ENCODE results near the gene SRBD1. TPM values are rescaled to one million over a fixed set of nuclear protein-coding genes. Genes with fewer than 3 reads are reported as not detected.
A peak's percentile ranks its signal among the peaks of the same experiment; 100 is the strongest.

The SRBD1 gene
- total and polyA plus RNA-seq, 2 experiments from 2014 or later = 27.4 to 46.3 TPM

DNA sequence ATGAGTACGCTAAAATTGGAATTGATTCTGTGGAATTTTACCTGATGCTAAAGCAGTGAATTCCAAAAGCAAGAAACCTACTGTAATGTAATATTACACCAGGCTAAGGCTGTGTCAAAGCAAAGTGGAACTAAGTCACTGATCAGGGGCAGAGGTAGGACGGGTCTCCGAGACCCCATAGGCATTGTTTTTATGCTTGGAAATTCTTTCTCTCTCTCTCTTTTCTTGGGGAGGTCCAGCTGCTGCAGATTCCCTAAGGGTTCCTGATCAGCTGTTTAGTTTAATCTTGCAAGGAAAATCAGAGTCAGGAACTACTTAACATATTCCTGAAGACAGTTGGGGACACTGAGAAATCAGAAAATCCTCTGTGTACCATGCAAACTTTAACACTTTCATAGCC, 220.2 kb downstream of the SRBD1 start:
- H3K36me3 Mint-ChIP-seq (ENCODE audit: low read depth) = peaks cover 13% of the 10 kb centered on the region
- Histone ChIP-seq H3K27ac (ENCODE audit: low read depth) (peak overlapping the region; percentile 85), H2AFZ (no peak overlapping the region), H3K4me2 (peak overlapping the region; percentile 37), H3K4me3 (no peak overlapping the region; the same call in 1 of the 2 replicates), H3K27me3 (ENCODE audit: insufficient read depth) (no peaks in the 10 kb centered on the region), H3K4me1 (ENCODE audit: insufficient read depth) (peaks cover 49% of the 10 kb centered on the region), H3K79me2 (replicated peaks; ENCODE audit: insufficient read depth) (no peaks in the 10 kb centered on the region; the same call in 1 of the 2 replicates), H4K20me1 (replicated peaks; ENCODE audit: insufficient read depth) (no peaks in the 10 kb centered on the region), H3K36me3 (ENCODE audit: insufficient read depth) (no peaks in the 10 kb centered on the region), H3F3A (replicated peaks; ENCODE audit: low read depth) (no peaks in the 10 kb centered on the region), H3K9me2 (ENCODE audit: insufficient read depth) (peaks cover 5% of the 10 kb centered on the region; the same call in 1 of the 2 replicates)
- TF ChIP-seq ZNF331 (CRISPR knock-in tag; IDR thresholded peaks at IDR 0.05; ENCODE audit: low read depth) = no peak
- no peak for TF ChIP-seq EZH2phosphoT487 (IDR thresholded peaks at IDR 0.05; ENCODE audit: unreplicated experiment)
- TF ChIP-seq STAT1 (IDR thresholded peaks at IDR 0.05; ENCODE audit: unreplicated experiment) = no peak
- TF ChIP-seq EZH2 (IDR thresholded peaks at IDR 0.05; ENCODE audit: low read depth, unreplicated experiment) = no peak
- TF ChIP-seq CREB1 (CRISPR knock-in tag; IDR thresholded peaks at IDR 0.05; ENCODE audit: low read depth) = no peak
- no peak for TF ChIP-seq NANOG (IDR thresholded peaks at IDR 0.05; ENCODE audit: borderline replicate concordance)
- TF ChIP-seq, protein P1, sequence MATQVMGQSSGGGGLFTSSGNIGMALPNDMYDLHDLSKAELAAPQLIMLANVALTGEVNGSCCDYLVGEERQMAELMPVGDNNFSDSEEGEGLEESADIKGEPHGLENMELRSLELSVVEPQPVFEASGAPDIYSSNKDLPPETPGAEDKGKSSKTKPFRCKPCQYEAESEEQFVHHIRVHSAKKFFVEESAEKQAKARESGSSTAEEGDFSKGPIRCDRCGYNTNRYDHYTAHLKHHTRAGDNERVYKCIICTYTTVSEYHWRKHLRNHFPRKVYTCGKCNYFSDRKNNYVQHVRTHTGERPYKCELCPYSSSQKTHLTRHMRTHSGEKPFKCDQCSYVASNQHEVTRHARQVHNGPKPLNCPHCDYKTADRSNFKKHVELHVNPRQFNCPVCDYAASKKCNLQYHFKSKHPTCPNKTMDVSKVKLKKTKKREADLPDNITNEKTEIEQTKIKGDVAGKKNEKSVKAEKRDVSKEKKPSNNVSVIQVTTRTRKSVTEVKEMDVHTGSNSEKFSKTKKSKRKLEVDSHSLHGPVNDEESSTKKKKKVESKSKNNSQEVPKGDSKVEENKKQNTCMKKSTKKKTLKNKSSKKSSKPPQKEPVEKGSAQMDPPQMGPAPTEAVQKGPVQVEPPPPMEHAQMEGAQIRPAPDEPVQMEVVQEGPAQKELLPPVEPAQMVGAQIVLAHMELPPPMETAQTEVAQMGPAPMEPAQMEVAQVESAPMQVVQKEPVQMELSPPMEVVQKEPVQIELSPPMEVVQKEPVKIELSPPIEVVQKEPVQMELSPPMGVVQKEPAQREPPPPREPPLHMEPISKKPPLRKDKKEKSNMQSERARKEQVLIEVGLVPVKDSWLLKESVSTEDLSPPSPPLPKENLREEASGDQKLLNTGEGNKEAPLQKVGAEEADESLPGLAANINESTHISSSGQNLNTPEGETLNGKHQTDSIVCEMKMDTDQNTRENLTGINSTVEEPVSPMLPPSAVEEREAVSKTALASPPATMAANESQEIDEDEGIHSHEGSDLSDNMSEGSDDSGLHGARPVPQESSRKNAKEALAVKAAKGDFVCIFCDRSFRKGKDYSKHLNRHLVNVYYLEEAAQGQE (IDR thresholded peaks at IDR 0.05; ENCODE audit: unreplicated experiment) = no peak
- no peak for TF ChIP-seq POLR2AphosphoS5 (IDR thresholded peaks at IDR 0.05; ENCODE audit: low read depth)
- TF ChIP-seq, protein P2, sequence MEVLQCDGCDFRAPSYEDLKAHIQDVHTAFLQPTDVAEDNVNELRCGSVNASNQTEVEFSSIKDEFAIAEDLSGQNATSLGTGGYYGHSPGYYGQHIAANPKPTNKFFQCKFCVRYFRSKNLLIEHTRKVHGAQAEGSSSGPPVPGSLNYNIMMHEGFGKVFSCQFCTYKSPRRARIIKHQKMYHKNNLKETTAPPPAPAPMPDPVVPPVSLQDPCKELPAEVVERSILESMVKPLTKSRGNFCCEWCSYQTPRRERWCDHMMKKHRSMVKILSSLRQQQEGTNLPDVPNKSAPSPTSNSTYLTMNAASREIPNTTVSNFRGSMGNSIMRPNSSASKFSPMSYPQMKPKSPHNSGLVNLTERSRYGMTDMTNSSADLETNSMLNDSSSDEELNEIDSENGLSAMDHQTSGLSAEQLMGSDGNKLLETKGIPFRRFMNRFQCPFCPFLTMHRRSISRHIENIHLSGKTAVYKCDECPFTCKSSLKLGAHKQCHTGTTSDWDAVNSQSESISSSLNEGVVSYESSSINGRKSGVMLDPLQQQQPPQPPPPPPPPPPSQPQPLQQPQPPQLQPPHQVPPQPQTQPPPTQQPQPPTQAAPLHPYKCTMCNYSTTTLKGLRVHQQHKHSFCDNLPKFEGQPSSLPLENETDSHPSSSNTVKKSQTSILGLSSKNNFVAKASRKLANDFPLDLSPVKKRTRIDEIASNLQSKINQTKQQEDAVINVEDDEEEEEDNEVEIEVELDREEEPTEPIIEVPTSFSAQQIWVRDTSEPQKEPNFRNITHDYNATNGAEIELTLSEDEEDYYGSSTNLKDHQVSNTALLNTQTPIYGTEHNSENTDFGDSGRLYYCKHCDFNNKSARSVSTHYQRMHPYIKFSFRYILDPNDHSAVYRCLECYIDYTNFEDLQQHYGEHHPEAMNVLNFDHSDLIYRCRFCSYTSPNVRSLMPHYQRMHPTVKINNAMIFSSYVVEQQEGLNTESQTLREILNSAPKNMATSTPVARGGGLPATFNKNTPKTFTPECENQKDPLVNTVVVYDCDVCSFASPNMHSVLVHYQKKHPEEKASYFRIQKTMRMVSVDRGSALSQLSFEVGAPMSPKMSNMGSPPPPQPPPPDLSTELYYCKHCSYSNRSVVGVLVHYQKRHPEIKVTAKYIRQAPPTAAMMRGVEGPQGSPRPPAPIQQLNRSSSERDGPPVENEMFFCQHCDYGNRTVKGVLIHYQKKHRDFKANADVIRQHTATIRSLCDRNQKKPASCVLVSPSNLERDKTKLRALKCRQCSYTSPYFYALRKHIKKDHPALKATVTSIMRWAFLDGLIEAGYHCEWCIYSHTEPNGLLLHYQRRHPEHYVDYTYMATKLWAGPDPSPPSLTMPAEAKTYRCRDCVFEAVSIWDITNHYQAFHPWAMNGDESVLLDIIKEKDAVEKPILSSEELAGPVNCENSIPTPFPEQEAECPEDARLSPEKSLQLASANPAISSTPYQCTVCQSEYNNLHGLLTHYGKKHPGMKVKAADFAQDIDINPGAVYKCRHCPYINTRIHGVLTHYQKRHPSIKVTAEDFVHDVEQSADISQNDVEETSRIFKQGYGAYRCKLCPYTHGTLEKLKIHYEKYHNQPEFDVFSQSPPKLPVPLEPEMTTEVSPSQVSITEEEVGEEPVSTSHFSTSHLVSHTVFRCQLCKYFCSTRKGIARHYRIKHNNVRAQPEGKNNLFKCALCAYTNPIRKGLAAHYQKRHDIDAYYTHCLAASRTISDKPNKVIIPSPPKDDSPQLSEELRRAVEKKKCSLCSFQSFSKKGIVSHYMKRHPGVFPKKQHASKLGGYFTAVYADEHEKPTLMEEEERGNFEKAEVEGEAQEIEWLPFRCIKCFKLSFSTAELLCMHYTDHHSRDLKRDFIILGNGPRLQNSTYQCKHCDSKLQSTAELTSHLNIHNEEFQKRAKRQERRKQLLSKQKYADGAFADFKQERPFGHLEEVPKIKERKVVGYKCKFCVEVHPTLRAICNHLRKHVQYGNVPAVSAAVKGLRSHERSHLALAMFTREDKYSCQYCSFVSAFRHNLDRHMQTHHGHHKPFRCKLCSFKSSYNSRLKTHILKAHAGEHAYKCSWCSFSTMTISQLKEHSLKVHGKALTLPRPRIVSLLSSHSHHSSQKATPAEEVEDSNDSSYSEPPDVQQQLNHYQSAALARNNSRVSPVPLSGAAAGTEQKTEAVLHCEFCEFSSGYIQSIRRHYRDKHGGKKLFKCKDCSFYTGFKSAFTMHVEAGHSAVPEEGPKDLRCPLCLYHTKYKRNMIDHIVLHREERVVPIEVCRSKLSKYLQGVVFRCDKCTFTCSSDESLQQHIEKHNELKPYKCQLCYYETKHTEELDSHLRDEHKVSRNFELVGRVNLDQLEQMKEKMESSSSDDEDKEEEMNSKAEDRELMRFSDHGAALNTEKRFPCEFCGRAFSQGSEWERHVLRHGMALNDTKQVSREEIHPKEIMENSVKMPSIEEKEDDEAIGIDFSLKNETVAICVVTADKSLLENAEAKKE (CRISPR knock-in tag; IDR thresholded peaks at IDR 0.05) = no peak
- no peak for TF ChIP-seq JUNB (IDR thresholded peaks at IDR 0.05; ENCODE audit: unreplicated experiment)
- TF ChIP-seq ZNF114 (CRISPR knock-in tag; IDR thresholded peaks at IDR 0.05) = no peak
- TF ChIP-seq, protein P3, sequence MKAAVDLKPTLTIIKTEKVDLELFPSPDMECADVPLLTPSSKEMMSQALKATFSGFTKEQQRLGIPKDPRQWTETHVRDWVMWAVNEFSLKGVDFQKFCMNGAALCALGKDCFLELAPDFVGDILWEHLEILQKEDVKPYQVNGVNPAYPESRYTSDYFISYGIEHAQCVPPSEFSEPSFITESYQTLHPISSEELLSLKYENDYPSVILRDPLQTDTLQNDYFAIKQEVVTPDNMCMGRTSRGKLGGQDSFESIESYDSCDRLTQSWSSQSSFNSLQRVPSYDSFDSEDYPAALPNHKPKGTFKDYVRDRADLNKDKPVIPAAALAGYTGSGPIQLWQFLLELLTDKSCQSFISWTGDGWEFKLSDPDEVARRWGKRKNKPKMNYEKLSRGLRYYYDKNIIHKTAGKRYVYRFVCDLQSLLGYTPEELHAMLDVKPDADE (IDR thresholded peaks at IDR 0.05) = no peak
- TF ChIP-seq, protein P4, sequence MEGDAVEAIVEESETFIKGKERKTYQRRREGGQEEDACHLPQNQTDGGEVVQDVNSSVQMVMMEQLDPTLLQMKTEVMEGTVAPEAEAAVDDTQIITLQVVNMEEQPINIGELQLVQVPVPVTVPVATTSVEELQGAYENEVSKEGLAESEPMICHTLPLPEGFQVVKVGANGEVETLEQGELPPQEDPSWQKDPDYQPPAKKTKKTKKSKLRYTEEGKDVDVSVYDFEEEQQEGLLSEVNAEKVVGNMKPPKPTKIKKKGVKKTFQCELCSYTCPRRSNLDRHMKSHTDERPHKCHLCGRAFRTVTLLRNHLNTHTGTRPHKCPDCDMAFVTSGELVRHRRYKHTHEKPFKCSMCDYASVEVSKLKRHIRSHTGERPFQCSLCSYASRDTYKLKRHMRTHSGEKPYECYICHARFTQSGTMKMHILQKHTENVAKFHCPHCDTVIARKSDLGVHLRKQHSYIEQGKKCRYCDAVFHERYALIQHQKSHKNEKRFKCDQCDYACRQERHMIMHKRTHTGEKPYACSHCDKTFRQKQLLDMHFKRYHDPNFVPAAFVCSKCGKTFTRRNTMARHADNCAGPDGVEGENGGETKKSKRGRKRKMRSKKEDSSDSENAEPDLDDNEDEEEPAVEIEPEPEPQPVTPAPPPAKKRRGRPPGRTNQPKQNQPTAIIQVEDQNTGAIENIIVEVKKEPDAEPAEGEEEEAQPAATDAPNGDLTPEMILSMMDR (conservative IDR thresholded peaks at IDR 0.05; ENCODE audit: low read depth in 2 of 2) = no peak
- ATAC-seq = peak; percentile 80
- H3K4me3 Mint-ChIP-seq = peak overlapping the region; percentile 8; the same call in 1 of the 3 replicates
- no peaks in the 10 kb centered on the region for H3K9me3 Mint-ChIP-seq
- no peaks in the 10 kb centered on the region for H3K27me3 Mint-ChIP-seq (ENCODE audit: insufficient read depth, low read depth, poor library complexity)
- peaks cover 55% of the 10 kb centered on the region for H3K4me1 Mint-ChIP-seq
- peak; percentile 41 for DNase-seq (ENCODE audit: low spot score)
- peak overlapping the region; percentile 70 for H3K27ac Mint-ChIP-seq
